HepG2 (cell line): ENCODE data around the gene PCBP4. TPM values are rescaled to one million over a fixed set of nuclear protein-coding genes. Genes with fewer than 3 reads are reported as not detected.

Source experiments
- CCAR2 ChIP-seq: fragments of 200-400 bp; formaldehyde crosslinking; optimal IDR thresholded peaks from 2 replicates; pipeline ENCODE3; 2018; ENCODE audit warnings: low read depth, mild to moderate bottlenecking, low read length, moderate library complexity
- DNMT1 ChIP-seq: sonication (generic); formaldehyde crosslinking; IDR thresholded peaks from 2 replicates; pipeline ENCODE4 v1.5.1; 2020; ENCODE audit warnings: mild to moderate bottlenecking, missing genetic modification reagents
- FOXP1 ChIP-seq, 2 experiments: fragments of 450-650 bp in 1 of 2; IDR thresholded peaks; 2 replicates each; pipeline ENCODE4 v1.6.1; 2017 to 2018; ENCODE audit warnings: antibody characterized with exemption in 1 of 2
- HNF4A ChIP-seq: sonication (generic); formaldehyde crosslinking; IDR thresholded peaks from 2 replicates; pipeline ENCODE4 v1.4.0; 2020; ENCODE audit warnings: missing genetic modification reagents
- SNAPC4 ChIP-seq: sonication (generic); formaldehyde crosslinking; IDR thresholded peaks from 2 replicates; pipeline ENCODE4 v1.4.0; 2020; ENCODE audit warnings: mild to moderate bottlenecking, missing genetic modification reagents
- ZNF577 ChIP-seq: sonication (generic); formaldehyde crosslinking; IDR thresholded peaks from 2 replicates; pipeline ENCODE4 v1.4.0; 2020; ENCODE audit warnings: mild to moderate bottlenecking, low read depth, missing genetic modification reagents, borderline replicate concordance
- ZNF660 ChIP-seq: sonication (generic); formaldehyde crosslinking; IDR thresholded peaks from 2 replicates; pipeline ENCODE4 v1.5.1; 2020; ENCODE audit warnings: mild to moderate bottlenecking, low read depth, missing genetic modification reagents, borderline replicate concordance
- ZNF691 ChIP-seq: sonication (generic); formaldehyde crosslinking; IDR thresholded peaks from 2 replicates; pipeline ENCODE4 v1.4.0; 2020; ENCODE audit warnings: missing genetic modification reagents, low read depth, mild to moderate bottlenecking, borderline replicate concordance
- ZNF891 ChIP-seq: sonication (generic); formaldehyde crosslinking; IDR thresholded peaks from 2 replicates; pipeline ENCODE4 v1.5.0; 2020; ENCODE audit warnings: mild to moderate bottlenecking, missing genetic modification reagents
- polyA plus RNA-seq, 8 experiments: library from polyadenylated mRNA; depleted of rRNA in 3 of 8; stranded (reverse) in 7 of 8; unstranded in 1 of 8; fragments of >200 nt; fragmentation: Illumina TruSeq in 4 of 8; extraction: Trizol in 4 of 8; gene quantifications; 2 replicates each; pipeline versions ENCODE4 v1.2.1 to v1.2.3, GENCODE V29; 2011 to 2016; ENCODE audit warnings: low read depth in 4 of 8, missing spikeins in 1 of 8, mixed read lengths in 1 of 8; ENCODE audit not compliant: insufficient read depth in 1 of 8
- total RNA-seq, 5 experiments: library from RNA; depleted of rRNA; stranded (reverse); fragments of >200 nt; fragmentation: Illumina TruSeq; extraction: Trizol; gene quantifications; 2 replicates each; pipeline ENCODE4 v1.2.3, GENCODE V29; 2016; ENCODE audit warnings: low read depth in 1 of 5
- TF ChIP-seq, protein P1 (sequence below): sonication (generic); formaldehyde crosslinking; IDR thresholded peaks from 2 replicates; pipeline ENCODE4 v1.8.1; 2023; ENCODE audit warnings: missing genetic modification reagents, inconsistent platforms, borderline replicate concordance
- TF ChIP-seq, protein P2 (sequence below): sonication (generic); formaldehyde crosslinking; IDR thresholded peaks from 2 replicates; pipeline ENCODE4 v1.4.0; 2020; ENCODE audit warnings: missing genetic modification reagents
- TF ChIP-seq, protein P3 (sequence below): sonication (generic); formaldehyde crosslinking; IDR thresholded peaks from 2 replicates; pipeline ENCODE4 v1.5.1; 2020; ENCODE audit warnings: mild to moderate bottlenecking, missing genetic modification reagents, borderline replicate concordance

The PCBP4 gene
- total and polyA plus RNA-seq, 2 of the 13 experiments (the other 11 are each of a cell fraction or from before 2014, with no cell fraction given): 36.8 to 51.3 TPM

- TF ChIP-seq SNAPC4 (CRISPR knock-in tag) (peak; percentile 46; the same call in 1 of the 2 replicates), ZNF691 (peak; percentile 66), ZNF660 (CRISPR knock-in tag) (no peak), HNF4A (CRISPR knock-in tag) (peak; percentile 14; the same call in 1 of the 2 replicates), CCAR2 (no peak), ZNF891 (CRISPR knock-in tag) (peak; percentile 90; the same call in 1 of the 2 replicates), DNMT1 (CRISPR knock-in tag) (peak; percentile 29; the same call in 1 of the 2 replicates), ZNF577 (CRISPR knock-in tag) (no peak), FOXP1 (IDR thresholded peaks at IDR 0.05) (no peak), FOXP1 (CRISPR knock-in tag; IDR thresholded peaks at IDR 0.05) (no peak)
- TF ChIP-seq, protein P1, sequence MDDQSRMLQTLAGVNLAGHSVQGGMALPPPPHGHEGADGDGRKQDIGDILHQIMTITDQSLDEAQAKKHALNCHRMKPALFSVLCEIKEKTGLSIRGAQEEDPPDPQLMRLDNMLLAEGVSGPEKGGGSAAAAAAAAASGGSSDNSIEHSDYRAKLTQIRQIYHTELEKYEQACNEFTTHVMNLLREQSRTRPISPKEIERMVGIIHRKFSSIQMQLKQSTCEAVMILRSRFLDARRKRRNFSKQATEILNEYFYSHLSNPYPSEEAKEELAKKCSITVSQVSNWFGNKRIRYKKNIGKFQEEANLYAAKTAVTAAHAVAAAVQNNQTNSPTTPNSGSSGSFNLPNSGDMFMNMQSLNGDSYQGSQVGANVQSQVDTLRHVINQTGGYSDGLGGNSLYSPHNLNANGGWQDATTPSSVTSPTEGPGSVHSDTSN (CRISPR knock-in tag): no peak
- TF ChIP-seq, protein P2, sequence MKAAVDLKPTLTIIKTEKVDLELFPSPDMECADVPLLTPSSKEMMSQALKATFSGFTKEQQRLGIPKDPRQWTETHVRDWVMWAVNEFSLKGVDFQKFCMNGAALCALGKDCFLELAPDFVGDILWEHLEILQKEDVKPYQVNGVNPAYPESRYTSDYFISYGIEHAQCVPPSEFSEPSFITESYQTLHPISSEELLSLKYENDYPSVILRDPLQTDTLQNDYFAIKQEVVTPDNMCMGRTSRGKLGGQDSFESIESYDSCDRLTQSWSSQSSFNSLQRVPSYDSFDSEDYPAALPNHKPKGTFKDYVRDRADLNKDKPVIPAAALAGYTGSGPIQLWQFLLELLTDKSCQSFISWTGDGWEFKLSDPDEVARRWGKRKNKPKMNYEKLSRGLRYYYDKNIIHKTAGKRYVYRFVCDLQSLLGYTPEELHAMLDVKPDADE (CRISPR knock-in tag): peak; percentile 71; the same call in 1 of the 2 replicates
- TF ChIP-seq, protein P3, sequence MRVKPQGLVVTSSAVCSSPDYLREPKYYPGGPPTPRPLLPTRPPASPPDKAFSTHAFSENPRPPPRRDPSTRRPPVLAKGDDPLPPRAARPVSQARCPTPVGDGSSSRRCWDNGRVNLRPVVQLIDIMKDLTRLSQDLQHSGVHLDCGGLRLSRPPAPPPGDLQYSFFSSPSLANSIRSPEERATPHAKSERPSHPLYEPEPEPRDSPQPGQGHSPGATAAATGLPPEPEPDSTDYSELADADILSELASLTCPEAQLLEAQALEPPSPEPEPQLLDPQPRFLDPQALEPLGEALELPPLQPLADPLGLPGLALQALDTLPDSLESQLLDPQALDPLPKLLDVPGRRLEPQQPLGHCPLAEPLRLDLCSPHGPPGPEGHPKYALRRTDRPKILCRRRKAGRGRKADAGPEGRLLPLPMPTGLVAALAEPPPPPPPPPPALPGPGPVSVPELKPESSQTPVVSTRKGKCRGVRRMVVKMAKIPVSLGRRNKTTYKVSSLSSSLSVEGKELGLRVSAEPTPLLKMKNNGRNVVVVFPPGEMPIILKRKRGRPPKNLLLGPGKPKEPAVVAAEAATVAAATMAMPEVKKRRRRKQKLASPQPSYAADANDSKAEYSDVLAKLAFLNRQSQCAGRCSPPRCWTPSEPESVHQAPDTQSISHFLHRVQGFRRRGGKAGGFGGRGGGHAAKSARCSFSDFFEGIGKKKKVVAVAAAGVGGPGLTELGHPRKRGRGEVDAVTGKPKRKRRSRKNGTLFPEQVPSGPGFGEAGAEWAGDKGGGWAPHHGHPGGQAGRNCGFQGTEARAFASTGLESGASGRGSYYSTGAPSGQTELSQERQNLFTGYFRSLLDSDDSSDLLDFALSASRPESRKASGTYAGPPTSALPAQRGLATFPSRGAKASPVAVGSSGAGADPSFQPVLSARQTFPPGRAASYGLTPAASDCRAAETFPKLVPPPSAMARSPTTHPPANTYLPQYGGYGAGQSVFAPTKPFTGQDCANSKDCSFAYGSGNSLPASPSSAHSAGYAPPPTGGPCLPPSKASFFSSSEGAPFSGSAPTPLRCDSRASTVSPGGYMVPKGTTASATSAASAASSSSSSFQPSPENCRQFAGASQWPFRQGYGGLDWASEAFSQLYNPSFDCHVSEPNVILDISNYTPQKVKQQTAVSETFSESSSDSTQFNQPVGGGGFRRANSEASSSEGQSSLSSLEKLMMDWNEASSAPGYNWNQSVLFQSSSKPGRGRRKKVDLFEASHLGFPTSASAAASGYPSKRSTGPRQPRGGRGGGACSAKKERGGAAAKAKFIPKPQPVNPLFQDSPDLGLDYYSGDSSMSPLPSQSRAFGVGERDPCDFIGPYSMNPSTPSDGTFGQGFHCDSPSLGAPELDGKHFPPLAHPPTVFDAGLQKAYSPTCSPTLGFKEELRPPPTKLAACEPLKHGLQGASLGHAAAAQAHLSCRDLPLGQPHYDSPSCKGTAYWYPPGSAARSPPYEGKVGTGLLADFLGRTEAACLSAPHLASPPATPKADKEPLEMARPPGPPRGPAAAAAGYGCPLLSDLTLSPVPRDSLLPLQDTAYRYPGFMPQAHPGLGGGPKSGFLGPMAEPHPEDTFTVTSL (CRISPR knock-in tag): no peak; the same call in 1 of the 2 replicates
These were observed 28.3 kb upstream of the PCBP4 start, which contains the start of gene RPL29 (continued) for GRCh38 chr3:51995346-51996163.
